Endothelial cell of umbilical vein (primary cell): Measurements from ENCODE around the gene DGKI. TPM values are rescaled to one million over a fixed set of nuclear protein-coding genes. Genes with fewer than 3 reads are reported as not detected.

ENCODE experiments used
- BruUV-seq: library from RNA; stranded (reverse); fragments of 400-500 nt; replicated peaks from 2 replicates; lab custom pipeline; 2021; lab: Mats Ljungman, UMichigan
- CTCF ChIA-PET: fragments of 300-600, 350-600 bp; sonication (Branson Sonifier 250); formaldehyde crosslinking; loops from one replicate; lab custom pipeline; 2021; ENCODE audit warnings: antibody characterized with exemption, inconsistent platforms; lab: Charles Lee
- POLR2A ChIA-PET: fragments of 300-600, 350-600 bp; sonication (Branson Sonifier 250); formaldehyde crosslinking; loops from one replicate; lab custom pipeline; 2021; ENCODE audit warnings: antibody characterized with exemption, inconsistent platforms; lab: Charles Lee
- DNase-seq: peaks from one replicate; pipeline ENCODE4 v3.0.0-alpha.2; 2011; ENCODE audit warnings: low read depth, low spot score
- FAIRE-seq: peaks from 2 replicates; lab custom pipeline; 2011; peaks lifted over from hg19 to GRCh38; lab: Jason Lieb, UNC
- H2AFZ ChIP-seq: 2 replicates; pipeline ENCODE4 v1.6.0; 2012; ENCODE audit warnings: low read depth, low read length, control low read depth, inconsistent platforms
- H3K27ac ChIP-seq: 2 replicates; pipeline ENCODE4 v1.5.1; 2011; ENCODE audit warnings: low read depth, mild to moderate bottlenecking, control low read depth, low read length, moderate library complexity; ENCODE audit not compliant: insufficient read depth
- H3K27me3 ChIP-seq, 2 experiments: 2 replicates each; pipeline versions ENCODE4 v1.6.0 to v1.6.1; 2011; ENCODE audit warnings: low read length in 2 of 2, mixed read lengths in 1 of 2; ENCODE audit not compliant: control insufficient read depth in 2 of 2, insufficient read depth in 2 of 2
- H3K36me3 ChIP-seq, 2 experiments: 2 replicates in 1 of 2; 3 replicates in 1 of 2; pipeline ENCODE4 v1.5.1; 2011; ENCODE audit warnings: low read length in 2 of 2, mild to moderate bottlenecking in 1 of 2, moderate library complexity in 1 of 2; ENCODE audit not compliant: control insufficient read depth in 2 of 2, insufficient read depth in 2 of 2; ENCODE audit errors: extremely low read depth in 1 of 2
- H3K4me1 ChIP-seq: 3 replicates; pipeline ENCODE4 v1.5.1; 2011; ENCODE audit warnings: mild to moderate bottlenecking, low read length; ENCODE audit not compliant: control insufficient read depth, insufficient read depth; ENCODE audit errors: extremely low read depth
- H3K4me2 ChIP-seq: 2 replicates; pipeline ENCODE4 v1.6.1; 2011; ENCODE audit warnings: low read length, control low read depth, mixed read lengths; ENCODE audit not compliant: insufficient read depth
- H3K4me3 ChIP-seq, 3 experiments: fragments of 200-600 bp in 1 of 3; sonication (generic), shearing (Covaris generic) in 1 of 3; replicated peaks in 1 of 3; 2 replicates each; pipeline ENCODE4 v1.5.1; 2011 to 2016; ENCODE audit warnings: control low read depth in 3 of 3, low read length in 3 of 3, mild to moderate bottlenecking in 2 of 3, inconsistent platforms in 1 of 3, low read depth in 1 of 3, moderate library complexity in 1 of 3; ENCODE audit not compliant: insufficient read depth in 1 of 3
- H3K79me2 ChIP-seq: 2 replicates; pipeline ENCODE4 v1.6.0; 2012; ENCODE audit warnings: low read length, inconsistent platforms; ENCODE audit not compliant: control insufficient read depth, insufficient read depth
- H3K9ac ChIP-seq: replicated peaks from 2 replicates; pipeline ENCODE3; 2011; ENCODE audit warnings: low read length, control low read depth; ENCODE audit not compliant: insufficient read depth; ENCODE audit errors: extremely low read depth
- H3K9me1 ChIP-seq: replicated peaks from 3 replicates; pipeline ENCODE4 v1.6.0; 2011; ENCODE audit warnings: mild to moderate bottlenecking, low read length; ENCODE audit not compliant: control insufficient read depth, insufficient read depth; ENCODE audit errors: extremely low read depth
- H3K9me3 ChIP-seq: replicated peaks from 2 replicates; pipeline ENCODE4 v1.5.1; 2012; ENCODE audit warnings: low read length, inconsistent platforms; ENCODE audit not compliant: control insufficient read depth, insufficient read depth
- H4K20me1 ChIP-seq: replicated peaks from 2 replicates; pipeline ENCODE3; 2011; ENCODE audit warnings: mild to moderate bottlenecking, low read length; ENCODE audit not compliant: control insufficient read depth, insufficient read depth; ENCODE audit errors: extremely low read depth
- EZH2 ChIP-seq: IDR thresholded peaks from 2 replicates; pipeline ENCODE4 v1.6.1; 2012; ENCODE audit warnings: borderline replicate concordance, low read depth, mild to moderate bottlenecking, moderate library complexity, low read length, inconsistent platforms; ENCODE audit not compliant: severe bottlenecking
- dilution Hi-C: fragments of 300-500 bp; cut with MboI; formaldehyde crosslinking; loops from one replicate; pipeline ENCODE4 v1.15.0; 2019; ENCODE audit warnings: low sequenced_read_pairs; ENCODE audit not compliant: extremely low pct_ligation_motif_present
- intact Hi-C: fragments of 100-400 bp; cut with micrococcal nuclease; formaldehyde crosslinking; loops from one replicate; pipeline ENCODE4 v1.10.0; 2022
- polyA plus RNA-seq, 4 experiments: library from polyadenylated mRNA; depleted of rRNA in 3 of 4; stranded (reverse) in 3 of 4; unstranded in 1 of 4; fragments of >200 nt; gene quantifications; 2 replicates each; pipeline versions ENCODE4 v1.2.1 to v1.2.3, GENCODE V29; 2011 to 2012; ENCODE audit warnings: missing spikeins in 1 of 4
- total RNA-seq: library from RNA; stranded (reverse); gene quantifications from 2 replicates; pipeline ENCODE4 v1.2.3, GENCODE V29; 2021
- TF ChIP-seq, protein P1 (sequence below): IDR thresholded peaks from 2 replicates; pipeline ENCODE4 v1.6.1; 2011; ENCODE audit not compliant: insufficient read depth, insufficient read length

Gene DGKI
- total and polyA plus RNA-seq, 2 donors (not counting 3 experiments of a cell fraction or from before 2014, with no cell fraction given), result 0.11 to 0.51 TPM

DNA sequence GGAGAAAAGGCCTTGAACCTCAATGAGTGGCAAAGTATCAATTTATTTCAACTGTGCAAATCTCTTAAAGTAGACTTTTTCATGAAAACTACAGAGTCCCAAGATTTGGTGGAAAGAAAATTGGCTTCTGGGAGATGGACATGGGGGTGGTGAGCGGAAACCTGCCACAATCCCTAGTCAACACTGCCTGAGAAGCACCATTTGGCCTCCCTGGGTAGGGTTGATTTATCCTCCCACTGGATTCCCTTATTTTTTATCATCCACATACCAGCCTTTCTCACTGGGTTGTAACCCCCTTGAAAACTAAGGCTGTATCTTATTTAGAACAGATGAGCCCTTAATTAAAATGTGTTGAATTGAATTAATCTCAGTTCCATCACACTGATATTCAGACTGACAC is 401.5 kb downstream of the DGKI start:
- H3K27me3 ChIP-seq, result no peaks in the 10 kb centered on the region
- no TSS peak for BruUV-seq
- H3K9ac ChIP-seq, result no peak overlapping the region
- ChIA-PET CTCF (interaction anchor here (1.3 kb wide), 1 partner anchor 9 kb away, joined by 4 read pairs; no protein-coding TSS in a partner anchor), POLR2A (no interaction called here)
- dilution Hi-C loops (no loop called here), intact Hi-C loops (no loop called here)
- no peaks in the 10 kb centered on the region for H3K79me2 ChIP-seq
- no peaks in the 10 kb centered on the region for H3K9me1 ChIP-seq
- no peak overlapping the region for H3K4me3 ChIP-seq
- no peaks in the 10 kb centered on the region for H3K9me3 ChIP-seq
- no peak overlapping the region for H2AFZ ChIP-seq
- H3K4me2 ChIP-seq, result no peak overlapping the region
- FAIRE-seq (no peak), DNase-seq (no peak)
- H4K20me1 ChIP-seq, result no peaks in the 10 kb centered on the region
- no peaks in the 10 kb centered on the region for H3K4me1 ChIP-seq
- H3K36me3 ChIP-seq, result no peaks in the 10 kb centered on the region
- TF ChIP-seq, protein P1, sequence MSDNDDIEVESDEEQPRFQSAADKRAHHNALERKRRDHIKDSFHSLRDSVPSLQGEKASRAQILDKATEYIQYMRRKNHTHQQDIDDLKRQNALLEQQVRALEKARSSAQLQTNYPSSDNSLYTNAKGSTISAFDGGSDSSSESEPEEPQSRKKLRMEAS, result no peak
- H3K27ac ChIP-seq, result no peak overlapping the region

DNA sequence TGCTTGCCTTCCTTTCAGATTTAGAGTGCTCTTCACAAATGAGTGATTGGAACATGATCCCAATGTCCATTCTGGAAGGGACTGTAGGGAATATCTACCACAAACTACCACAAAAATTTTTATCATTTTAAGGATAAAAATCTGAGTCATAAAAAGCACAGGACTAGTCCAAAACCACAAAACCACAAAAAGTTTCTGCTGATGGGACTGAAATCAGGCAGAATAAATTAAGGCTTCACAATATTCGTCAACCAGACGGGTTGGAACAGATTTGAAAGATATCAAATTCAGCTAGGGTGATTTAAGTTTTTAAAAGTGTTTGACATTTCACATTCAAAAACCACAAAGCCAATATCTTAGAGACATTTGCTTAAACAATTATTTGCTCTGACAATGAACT is 403.2 kb downstream of the DGKI start:
- CTCF ChIA-PET, result no interaction called here
- H3K36me3 ChIP-seq, result no peaks in the 10 kb centered on the region
- intact Hi-C loops, result no loop called here
- H3K9me3 ChIP-seq, result no peaks in the 10 kb centered on the region
- DNase-seq, result no peak
- H3K9ac ChIP-seq, result no peak overlapping the region
- no peak overlapping the region for H3K27ac ChIP-seq
- no TSS peak for BruUV-seq
- H3K79me2 ChIP-seq, result no peaks in the 10 kb centered on the region
- no peaks in the 10 kb centered on the region for H3K9me1 ChIP-seq
- H2AFZ ChIP-seq, result no peak overlapping the region
- no peak for TF ChIP-seq EZH2
- no peak overlapping the region for H3K4me3 ChIP-seq
- no peak overlapping the region for H3K4me2 ChIP-seq
- H4K20me1 ChIP-seq, result no peaks in the 10 kb centered on the region
- no peaks in the 10 kb centered on the region for H3K27me3 ChIP-seq
- POLR2A ChIA-PET, result no interaction called here
- no peak for FAIRE-seq
- H3K4me1 ChIP-seq, result no peaks in the 10 kb centered on the region
- dilution Hi-C loops, result no loop called here
